T-cell (primary cell): ENCODE data around the gene CHMP2B. TPM values are rescaled to one million over a fixed set of nuclear protein-coding genes. Genes with fewer than 3 reads are reported as not detected.
"Not testable (repeated sequence)": the region's sequence is repeated elsewhere in the genome, so short reads cannot be mapped to it uniquely, and the experiment has no call there.

Experiments
- ATAC-seq, 4 experiments: fragments of 200-7000 bp in 3 of 4; fragments of 150-1000 bp in 1 of 4; cut with Tn5 transposase; replicated peaks in 1 of 4; 1 replicate in 3 of 4; 2 replicates in 1 of 4; pipeline ENCODE4 v1.10.0; 2021; ENCODE audit warnings: moderate library complexity in 3 of 4, mild to moderate bottlenecking in 2 of 4, moderate number of reproducible peaks in 1 of 4
- CTCF ChIA-PET, 2 donors: fragments of 300-600 bp; sonication (Branson Sonifier 250); formaldehyde crosslinking; loops; one replicate each; lab custom pipeline; 2022; ENCODE audit warnings: antibody characterized with exemption in 2 of 2; lab: Charles Lee
- POLR2A ChIA-PET, 2 donors: fragments of 300-600 bp; sonication (Branson Sonifier 250); formaldehyde crosslinking; loops; one replicate each; lab custom pipeline; 2022; ENCODE audit warnings: antibody characterized with exemption in 2 of 2; lab: Charles Lee
- DNase-seq, 35 experiments: peaks; one replicate each; pipeline versions ENCODE4 v3.0.0 to v3.0.0-alpha.2; 2013 to 2023
- H3K27ac ChIP-seq: one replicate; pipeline ENCODE4 v1.5.1; 2013; ENCODE audit warnings: low read length
- H3K27me3 ChIP-seq, 2 experiments: replicated peaks in 1 of 2; 1 replicate in 1 of 2; 2 replicates in 1 of 2; pipeline versions ENCODE4 v1.6.1 to v1.7.0; 2013; ENCODE audit warnings: low read length in 1 of 2, mixed read lengths in 1 of 2; ENCODE audit not compliant: control insufficient read depth in 2 of 2, insufficient read depth in 2 of 2; ENCODE audit errors: extremely low read depth in 1 of 2
- H3K36me3 ChIP-seq, 2 donors: 1 replicate in 1 of 2; 2 replicates in 1 of 2; pipeline versions ENCODE4 v1.6.1 to v1.7.0; 2013; ENCODE audit warnings: low read length in 1 of 2; ENCODE audit not compliant: control insufficient read depth in 2 of 2, insufficient read depth in 1 of 2; ENCODE audit errors: extremely low read depth in 1 of 2
- H3K4me1 ChIP-seq, 2 experiments: 1 replicate in 1 of 2; 2 replicates in 1 of 2; pipeline versions ENCODE4 v1.6.1 to v1.7.0; 2013; ENCODE audit warnings: low read length in 2 of 2, mixed read lengths in 1 of 2; ENCODE audit not compliant: insufficient read depth in 2 of 2, control insufficient read depth in 1 of 2; ENCODE audit errors: extremely low read depth in 1 of 2
- H3K4me3 ChIP-seq, 2 donors: 1 replicate in 1 of 2; 2 replicates in 1 of 2; pipeline versions ENCODE4 v1.5.1 to v1.7.0; 2013; ENCODE audit warnings: mild to moderate bottlenecking in 2 of 2, low read length in 1 of 2, moderate library complexity in 1 of 2; ENCODE audit not compliant: control insufficient read depth in 1 of 2; ENCODE audit errors: extremely low read depth in 1 of 2
- H3K9me3 ChIP-seq: 2 replicates; pipeline ENCODE4 v1.7.0; 2013
- H3K27ac Mint-ChIP-seq, 2 donors: one replicate each; pipeline ENCODE4 v1.8.0; 2020 to 2021; ENCODE audit warnings: mild to moderate bottlenecking in 2 of 2, mixed read lengths in 2 of 2
- H3K27me3 Mint-ChIP-seq, 2 donors: one replicate each; pipeline ENCODE4 v1.8.0; 2021 to 2022; ENCODE audit warnings: mixed read lengths in 2 of 2
- H3K36me3 Mint-ChIP-seq: one replicate; pipeline ENCODE4 v1.8.0; 2021; ENCODE audit warnings: mixed read lengths
- H3K4me1 Mint-ChIP-seq, 3 donors: one replicate each; pipeline ENCODE4 v1.8.0; 2020 to 2022; ENCODE audit warnings: mixed read lengths in 3 of 3, mild to moderate bottlenecking in 1 of 3
- H3K4me3 Mint-ChIP-seq, 3 donors: one replicate each; pipeline ENCODE4 v1.8.0; 2020 to 2022; ENCODE audit warnings: mild to moderate bottlenecking in 3 of 3, mixed read lengths in 3 of 3, moderate library complexity in 3 of 3
- H3K9me3 Mint-ChIP-seq, 3 donors: one replicate each; pipeline ENCODE4 v1.8.0; 2020 to 2022; ENCODE audit warnings: mixed read lengths in 3 of 3
- WGBS: methylation state at CpG from one replicate; pipeline ENCODE4 v1.1.5; 2013; ENCODE audit warnings: missing lambda C conversion rate; ENCODE audit not compliant: insufficient coverage; 5-methylcytosine and 5-hydroxymethylcytosine counted together
- total RNA-seq, 35 experiments: library from RNA in 6 of 35; stranded (reverse) in 6 of 35; fragments of 120-200 nt in 1 of 35; gene quantifications; one replicate each; pipeline versions ENCODE4 v1.2.1 to v1.2.4 and lab custom pipeline; 2013 to 2026

The CHMP2B gene
- total RNA-seq, 5 donors from 2014 or later (not counting 1 experiment from before 2014, with no cell fraction given) = 18.3 to 26.3 (median 23.3) TPM

DNA sequence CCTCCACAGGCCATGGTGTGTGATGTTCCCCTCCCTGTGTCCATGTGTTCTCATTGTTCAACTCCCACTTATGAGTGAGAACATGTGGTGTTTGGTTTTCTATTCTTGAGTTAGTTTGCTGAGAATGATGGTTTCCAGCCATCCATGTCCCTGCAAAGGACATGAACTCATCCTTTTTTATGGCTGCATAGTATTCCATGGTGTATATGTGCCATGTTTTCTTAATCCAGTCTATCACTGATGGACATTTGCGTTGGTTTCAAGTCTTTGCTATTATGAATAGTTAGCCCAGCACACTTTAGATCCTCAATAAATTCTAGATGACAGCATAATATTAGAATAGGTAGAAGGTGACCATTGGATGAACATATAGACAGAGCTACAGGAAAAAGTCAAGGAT lies 77.9 kb downstream of the CHMP2B start:
- H3K9me3 ChIP-seq, POLR2A ChIA-PET, H3K4me3 ChIP-seq, H3K36me3 ChIP-seq, H3K4me3 Mint-ChIP-seq, DNase-seq, H3K27me3 ChIP-seq, H3K9me3 Mint-ChIP-seq, ATAC-seq, H3K27ac ChIP-seq, H3K4me1 Mint-ChIP-seq, H3K4me1 ChIP-seq, H3K27me3 Mint-ChIP-seq, H3K27ac Mint-ChIP-seq, H3K36me3 Mint-ChIP-seq: not testable (repeated sequence)
- WGBS = no CpG with 5 or more reads among the region's 1 CpG
- CTCF ChIA-PET = interaction anchor here (1.0 to 1.2 kb wide), 2 partner anchors 12 to 45 kb away, joined by 3 read pairs; no protein-coding TSS in a partner anchor

Other genes starting within 250 kb of the CHMP2B start
- gene VGLL3, start 236.2 kb upstream of the CHMP2B start, total RNA-seq = under 1 TPM in 3 of 5 donors, not detected in 2; 0.03 to 0.20 (median 0.03) TPM
- not detected for gene POU1F1, start 49.3 kb downstream of the CHMP2B start, total RNA-seq